HG03442 (cell line): ENCODE data around the gene NXN.

Experiments used
- ATAC-seq: cut with Tn5 transposase; IDR thresholded peaks from one replicate; pipeline ENCODE4 v1.9.1; 2021; ENCODE audit warnings: mild to moderate bottlenecking, moderate library complexity; ENCODE audit not compliant: unreplicated experiment

The NXN gene

DNA sequence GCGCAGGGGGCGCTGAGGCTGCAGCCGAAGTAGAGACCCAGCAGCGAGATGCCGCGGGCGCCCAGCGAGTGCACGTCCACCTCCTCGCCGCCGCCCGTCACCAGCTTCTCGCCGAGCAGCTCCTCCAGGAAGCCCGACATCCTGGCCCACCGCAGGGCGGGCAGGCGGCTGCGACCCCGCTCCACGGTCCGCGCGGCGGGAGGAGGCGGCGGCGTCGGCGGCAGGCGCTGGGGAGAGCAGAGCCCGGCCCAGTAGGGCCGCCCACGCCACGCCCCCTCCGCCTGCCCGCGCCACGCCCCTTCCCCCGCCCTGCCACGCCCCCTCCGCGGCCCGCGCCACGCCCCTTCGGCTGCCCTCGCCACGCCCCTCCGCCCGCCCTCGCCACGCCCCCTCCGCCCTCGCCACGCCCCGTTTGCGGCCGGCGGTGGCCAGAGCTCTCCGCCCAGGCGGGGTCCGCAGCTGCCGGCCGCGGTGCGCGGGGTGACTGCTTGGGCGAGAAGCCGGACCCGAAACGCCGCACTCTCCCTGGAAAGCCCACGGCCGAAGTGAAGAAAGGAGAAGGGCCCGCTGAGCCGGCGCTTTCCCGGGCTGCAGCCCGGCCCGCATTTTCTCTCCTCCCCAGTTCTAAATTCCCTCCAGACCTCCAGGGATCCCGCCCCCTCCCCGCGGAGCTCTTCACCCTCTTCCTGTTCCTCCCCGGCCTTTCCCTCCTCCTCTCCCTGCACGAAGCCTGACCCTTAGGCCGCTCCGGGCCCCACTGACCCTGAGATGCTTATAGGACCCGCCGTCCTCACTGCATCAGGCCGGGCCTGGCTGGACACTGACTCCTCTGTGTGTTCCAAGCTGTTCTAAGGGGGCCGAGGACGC lies at the start of gene NXN:
Gene NXN, minus strand, starts transcription at position 238 of the 867 bp plus-strand sequence.
- peak; percentile 52 for ATAC-seq

DNA sequence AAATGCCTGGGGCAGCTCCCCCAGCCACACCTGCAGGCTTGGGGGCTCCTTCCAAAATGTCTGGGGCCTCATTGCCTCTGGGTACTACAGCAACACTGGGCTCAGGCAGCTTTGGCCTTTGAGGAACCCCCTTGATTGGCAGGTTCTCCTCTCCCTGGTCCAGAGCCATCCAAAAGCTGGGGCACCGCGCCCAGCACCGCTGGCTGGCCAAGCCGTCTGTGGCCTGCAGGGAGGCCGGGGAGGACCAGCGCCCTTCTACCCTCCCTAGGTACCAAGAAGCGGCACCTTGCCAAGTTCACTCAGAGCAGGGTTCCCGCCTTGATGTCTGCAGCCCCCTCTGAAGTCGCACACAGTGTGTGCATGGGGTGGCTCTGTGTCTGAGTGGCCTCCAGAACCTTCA lies 47.5 kb upstream of the NXN start:
- ATAC-seq: no peak

DNA sequence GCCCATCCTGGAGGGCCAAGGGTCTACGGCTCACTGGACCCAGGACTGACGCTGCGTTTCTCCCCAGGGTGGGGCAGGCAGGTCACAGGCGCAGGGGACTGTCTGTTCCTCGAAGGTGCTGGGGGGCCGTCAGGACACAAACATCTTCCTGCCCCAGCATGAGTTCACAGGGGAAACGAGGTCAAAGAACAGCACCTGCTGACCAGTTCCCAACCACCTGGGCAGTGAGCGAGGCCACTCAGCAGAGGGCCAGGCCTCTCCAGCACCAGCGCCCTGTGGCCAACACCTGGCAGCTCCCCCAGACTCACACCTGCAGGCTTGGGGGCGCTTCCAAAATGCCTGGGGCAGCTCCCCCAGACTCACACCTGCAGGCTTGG lies 47.0 kb upstream of the NXN start:
- no peak for ATAC-seq

DNA sequence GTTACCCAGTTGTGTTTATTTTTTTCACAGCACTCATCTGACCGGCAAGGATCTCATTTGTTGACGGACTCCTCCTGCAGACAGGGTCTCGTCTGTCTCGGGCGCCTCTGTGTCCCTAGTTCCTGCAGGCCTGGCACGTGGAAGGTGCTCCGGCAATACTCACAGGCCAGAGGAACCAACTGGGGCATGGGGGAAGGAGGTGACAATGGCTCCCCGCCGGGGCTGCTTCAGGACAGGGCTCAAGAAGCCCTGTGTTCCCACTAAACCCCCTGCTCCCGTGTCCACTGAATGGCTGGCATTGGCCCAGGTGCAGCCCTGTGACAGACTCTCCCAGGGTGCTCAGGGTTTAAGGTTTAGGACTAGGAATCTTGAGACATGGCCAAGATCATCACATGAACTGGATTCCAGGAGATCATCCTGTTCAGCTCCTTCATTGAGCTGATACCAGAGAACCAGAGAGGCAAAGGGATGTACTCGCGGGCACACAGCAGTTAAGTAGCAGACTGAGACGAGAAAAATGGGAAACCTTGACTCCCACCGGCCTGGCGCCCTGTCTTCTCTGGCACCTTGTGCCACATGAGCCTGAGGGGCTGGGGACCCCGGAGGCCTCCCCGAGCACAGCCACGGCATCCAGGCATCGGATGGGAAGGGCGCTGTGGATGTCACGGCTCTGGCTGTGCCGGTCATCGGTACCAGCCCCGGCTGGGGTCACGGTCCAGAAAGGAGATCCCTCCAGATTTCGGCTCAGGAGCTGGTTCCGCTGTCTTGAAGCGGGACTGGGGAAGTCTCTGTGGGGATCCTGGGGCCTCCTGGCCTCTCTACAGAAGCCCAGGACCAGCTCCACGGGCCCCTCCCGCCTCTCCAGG lies 46.4 kb upstream of the NXN start:
- ATAC-seq: no peak

DNA sequence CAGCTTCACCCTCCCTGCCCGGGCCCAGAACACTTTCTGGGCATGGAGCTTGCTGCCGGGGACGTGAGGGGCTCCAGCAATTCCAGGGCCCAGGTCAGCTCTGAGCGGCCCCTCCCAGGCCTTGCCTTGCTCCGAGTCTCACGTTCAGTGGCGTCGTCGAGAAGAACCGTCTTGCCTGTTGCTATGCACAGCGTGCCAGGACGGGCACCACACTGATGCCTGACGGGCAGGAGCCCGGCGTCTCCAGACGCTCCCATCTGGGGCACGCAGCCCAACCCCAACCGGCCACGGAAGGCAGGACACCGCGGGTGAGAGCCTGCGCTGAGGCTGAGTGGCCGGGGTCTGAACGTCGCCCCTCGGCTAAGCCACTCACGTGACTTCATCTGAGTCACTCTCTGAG lies 44.5 kb upstream of the NXN start:
- ATAC-seq: no peak

DNA sequence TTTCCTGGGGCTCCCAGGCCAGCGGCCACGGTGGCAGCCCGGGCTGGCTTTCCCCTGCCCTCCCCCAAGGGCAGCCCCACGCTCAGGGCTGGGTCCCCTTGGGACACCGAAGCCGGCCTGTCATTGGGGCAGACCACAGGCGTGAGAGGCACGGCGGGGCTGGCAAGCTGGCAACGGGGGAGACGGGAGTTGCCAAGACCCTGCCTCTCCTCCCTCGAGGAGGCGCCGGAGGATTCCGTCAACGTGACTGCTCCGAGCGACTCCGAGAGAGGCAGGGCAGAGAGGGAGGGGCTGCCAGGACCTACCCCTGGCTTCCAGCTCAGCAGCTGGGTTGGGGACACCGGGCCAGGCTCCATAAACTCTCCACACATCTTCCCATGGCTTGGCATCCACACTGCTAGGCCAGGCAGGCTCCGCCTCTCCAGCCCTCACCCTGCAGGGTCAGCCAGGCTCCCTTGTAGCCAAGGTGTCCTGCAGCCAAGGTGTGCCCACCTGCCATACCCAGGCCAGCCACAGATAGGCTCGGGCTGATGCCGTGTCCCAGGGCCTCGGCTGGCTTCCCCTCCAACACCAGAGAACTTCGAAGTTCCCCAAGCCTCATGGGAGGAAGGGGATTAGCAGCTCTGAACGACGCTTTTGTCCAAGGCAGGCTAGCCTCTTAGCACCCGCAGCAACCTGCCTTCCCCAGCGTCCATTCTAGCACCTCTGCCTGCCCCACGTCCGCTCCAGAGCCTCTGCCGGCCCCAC lies 42.9 kb upstream of the NXN start:
- ATAC-seq: no peak

DNA sequence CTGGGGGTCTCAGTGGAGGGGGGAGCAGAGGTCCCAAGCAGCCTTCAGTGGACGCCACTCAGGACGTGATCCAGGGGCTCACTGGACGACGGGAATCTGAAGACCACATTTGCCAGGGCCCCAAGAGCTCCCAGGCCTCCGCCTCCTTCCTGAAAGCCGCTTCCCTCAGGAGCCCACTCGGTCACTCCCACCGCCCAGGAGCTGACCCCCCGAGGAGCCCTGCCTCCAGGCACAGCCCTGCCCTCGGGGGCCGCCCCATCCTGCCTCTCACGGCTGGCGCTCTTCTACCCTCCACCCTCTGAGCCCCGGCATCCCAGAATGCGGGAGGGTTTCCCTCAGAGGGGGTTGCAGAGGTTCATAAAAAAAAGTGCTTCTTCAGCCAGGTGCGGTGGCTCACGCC lies 41.6 kb upstream of the NXN start:
- ATAC-seq: no peak

DNA sequence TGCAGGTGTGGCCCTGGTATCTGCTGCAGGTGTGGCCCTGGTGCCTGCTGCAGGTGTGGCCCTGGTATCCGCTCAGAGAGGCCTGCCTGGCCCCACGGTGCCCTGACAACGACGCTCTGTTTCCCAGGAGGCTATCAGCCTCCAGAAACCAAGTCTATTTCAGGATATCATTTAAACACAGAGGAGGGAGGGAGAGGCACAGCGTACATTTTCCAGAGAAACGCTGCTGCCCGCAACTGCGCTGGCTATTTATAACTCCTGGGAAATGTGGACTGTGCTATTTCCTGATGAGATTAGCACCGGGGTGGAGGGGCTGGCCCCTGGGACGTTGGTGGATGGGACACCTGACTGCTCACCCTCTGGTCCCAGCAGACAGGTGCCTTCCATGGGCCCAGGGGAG lies 39.9 kb upstream of the NXN start:
- ATAC-seq: no peak

DNA sequence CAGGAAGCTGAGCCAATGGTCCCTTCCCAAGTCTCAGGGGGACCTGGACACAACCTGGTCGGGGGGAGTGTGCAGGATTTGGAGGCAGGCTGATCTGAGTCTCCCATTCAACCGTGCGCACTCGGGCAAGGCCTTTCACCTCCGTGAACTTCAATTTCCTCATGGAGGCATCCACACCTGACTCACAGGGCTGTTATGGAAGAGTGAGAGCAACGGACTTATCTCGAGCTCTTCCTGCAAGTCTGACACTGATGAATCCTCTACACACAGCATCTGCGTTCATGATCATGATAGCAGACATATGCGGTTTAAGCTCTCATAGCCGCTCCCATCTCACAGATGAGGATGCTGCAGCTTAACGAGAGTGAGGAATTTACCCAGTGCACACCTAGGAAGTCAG lies 39.0 kb upstream of the NXN start:
- no peak for ATAC-seq

DNA sequence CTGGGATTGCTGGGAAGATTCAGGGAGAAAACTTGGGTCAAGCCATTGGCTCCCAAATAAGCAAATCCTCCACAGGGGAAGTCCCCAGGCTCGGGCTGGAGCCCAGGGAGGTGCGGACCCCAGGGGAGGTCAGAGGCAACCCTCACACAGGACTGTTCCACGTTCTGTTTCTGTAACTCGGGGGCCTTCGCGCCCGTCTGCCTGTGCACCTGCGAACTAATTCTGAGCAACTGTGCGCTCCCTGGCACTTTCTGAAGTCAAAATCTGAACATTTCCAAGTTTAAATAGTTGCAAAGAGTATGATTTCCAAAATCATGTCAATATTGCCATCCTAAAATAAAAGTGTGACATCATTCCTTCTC lies 34.1 kb upstream of the NXN start:
- ATAC-seq: no peak

DNA sequence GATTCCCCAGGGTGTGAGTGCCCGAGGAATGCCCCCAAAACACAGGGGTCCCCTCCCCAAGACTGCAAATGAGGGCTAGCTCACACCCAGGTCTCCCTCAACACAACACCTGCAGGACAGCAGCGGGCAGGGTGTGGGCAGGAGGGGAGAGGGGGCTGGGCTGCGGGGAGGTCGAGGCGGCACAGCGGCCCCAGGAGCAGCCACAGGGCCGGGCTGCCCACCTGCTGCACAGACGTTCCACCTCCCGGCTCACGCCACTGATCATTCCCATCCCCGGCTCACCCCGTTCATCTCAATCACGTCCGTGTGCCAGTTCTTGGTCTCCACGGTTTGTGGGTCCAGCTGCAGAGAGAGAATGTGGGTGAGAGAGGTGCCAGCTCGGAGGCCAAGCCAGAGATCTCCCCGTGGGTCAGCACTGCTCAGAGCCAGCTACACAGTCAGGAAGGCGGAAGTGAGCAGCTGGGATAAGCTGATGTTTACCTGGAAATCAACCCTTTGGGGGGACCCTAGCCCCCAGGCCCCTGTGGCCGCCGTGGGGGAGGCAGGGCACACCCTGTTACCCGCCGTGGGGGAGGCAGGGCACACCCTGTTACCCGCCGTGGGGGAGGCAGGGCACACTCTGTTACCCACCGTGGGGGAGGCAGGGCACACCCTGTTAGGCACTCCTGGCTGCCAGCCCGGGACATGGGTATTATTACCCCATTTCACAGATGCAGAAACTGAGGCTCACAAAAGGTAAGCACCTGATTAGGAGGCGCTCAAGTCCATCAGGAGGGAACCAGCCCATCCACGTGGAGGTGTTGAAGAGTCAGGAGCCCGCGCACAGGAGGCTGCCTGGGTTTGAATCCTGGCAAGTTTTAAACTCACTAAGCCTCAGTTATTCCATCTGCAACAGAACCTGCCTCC lies 33.5 kb upstream of the NXN start:
- ATAC-seq: no peak

DNA sequence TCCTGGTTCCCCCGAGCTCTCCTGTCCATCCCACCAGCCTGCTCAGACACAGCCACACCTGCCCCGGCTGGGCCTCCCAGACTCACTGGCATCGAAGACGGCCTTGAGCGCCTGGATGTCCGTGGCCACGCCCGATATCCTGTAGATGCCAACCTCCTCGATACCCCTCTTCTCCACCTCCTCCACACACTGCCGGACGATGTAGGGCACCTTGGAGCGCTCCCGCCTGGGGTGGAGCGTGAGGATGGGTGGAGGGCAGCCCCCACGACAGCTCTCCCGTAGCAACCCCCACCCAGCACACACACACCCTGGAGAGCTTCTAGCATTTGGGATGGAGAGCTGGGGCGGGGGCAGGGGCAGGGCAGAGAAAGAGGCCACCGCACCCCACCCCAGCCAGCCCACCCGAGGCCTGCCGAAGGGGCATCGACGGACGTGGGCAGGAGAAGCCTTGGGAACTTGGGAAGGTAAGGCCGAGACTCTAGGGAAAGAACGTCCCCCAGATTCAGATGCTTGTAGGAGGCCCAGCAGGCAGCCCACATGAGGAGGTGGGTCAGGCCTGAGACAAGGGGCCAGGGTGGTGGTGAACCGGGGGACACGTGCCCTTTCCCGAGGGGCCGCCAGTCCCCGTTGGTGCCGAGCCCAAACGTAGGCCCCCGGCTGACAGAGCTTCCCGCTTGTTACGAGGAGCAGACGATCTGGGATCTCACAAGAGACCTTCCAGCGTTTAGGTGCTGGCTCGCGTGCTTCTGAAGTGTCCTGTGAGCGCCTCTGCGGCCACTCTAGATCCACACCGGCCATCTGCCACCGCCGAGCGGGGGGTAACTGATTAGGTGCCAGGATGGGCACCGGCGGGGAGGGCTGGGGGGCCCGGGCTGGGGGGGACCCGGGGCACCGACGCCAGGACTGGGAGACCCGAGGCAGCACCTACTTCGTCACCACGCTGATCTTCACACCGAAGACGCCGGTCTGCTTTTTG lies 32.5 kb upstream of the NXN start:
- ATAC-seq: no peak

DNA sequence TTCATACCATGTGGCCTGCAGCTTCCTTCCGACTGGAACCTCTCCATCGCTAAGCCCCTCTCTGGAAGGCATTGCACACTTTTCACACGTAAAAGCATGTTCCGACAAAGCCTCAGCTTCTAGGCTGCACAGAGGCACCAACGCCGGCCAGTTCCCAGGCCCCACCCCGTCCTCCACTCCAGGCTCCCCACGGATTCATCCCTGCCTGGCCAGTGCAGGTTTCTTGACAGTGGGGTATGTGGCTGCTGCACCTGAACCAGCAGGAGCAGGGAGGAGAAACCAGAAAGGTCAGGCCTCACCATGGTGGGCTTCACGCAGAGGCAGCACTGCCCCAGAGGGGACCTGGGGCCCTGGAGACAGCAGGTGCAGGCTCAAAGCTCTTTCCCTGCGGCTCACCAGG lies 31.6 kb upstream of the NXN start:
- no peak for ATAC-seq

DNA sequence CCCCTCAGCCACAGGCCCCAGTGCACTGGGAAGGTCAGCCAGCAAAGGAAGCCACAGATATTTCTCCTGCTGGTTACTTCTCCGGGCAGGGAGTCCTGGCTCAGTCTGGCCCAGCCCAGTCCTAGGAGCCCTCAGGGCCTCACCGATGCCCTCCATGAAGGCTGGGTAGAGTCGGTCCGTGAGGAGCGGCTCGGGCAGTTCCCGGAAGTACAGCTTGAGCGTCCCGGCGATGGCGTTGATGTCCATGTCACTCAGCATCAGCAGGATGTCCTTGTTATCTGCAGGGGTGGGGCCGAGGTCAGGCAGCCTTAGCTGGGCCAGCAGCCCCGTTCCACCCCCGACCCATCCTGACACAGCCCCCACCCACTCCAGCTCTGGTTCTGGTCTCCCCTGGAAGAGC lies 31.0 kb upstream of the NXN start:
- no peak for ATAC-seq

DNA sequence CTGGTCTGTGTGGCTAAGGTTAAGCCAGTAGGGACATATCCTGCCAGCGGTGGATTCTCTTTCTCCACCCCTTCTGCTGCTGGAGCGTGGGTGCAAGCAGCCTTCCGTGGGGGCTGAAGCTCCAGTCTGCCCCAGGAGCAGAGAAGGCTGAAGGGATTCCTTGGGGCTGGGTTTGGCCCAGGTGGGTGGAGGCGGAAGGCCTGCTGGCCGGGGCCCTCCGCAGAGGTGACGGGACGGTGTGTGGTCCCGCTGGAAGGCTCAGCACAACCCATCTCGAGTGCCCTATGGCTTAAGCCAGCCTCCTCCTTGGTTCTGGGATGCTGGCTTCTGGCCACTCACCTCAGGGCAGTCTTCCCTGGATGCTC lies 30.5 kb upstream of the NXN start:
- ATAC-seq: no peak

DNA sequence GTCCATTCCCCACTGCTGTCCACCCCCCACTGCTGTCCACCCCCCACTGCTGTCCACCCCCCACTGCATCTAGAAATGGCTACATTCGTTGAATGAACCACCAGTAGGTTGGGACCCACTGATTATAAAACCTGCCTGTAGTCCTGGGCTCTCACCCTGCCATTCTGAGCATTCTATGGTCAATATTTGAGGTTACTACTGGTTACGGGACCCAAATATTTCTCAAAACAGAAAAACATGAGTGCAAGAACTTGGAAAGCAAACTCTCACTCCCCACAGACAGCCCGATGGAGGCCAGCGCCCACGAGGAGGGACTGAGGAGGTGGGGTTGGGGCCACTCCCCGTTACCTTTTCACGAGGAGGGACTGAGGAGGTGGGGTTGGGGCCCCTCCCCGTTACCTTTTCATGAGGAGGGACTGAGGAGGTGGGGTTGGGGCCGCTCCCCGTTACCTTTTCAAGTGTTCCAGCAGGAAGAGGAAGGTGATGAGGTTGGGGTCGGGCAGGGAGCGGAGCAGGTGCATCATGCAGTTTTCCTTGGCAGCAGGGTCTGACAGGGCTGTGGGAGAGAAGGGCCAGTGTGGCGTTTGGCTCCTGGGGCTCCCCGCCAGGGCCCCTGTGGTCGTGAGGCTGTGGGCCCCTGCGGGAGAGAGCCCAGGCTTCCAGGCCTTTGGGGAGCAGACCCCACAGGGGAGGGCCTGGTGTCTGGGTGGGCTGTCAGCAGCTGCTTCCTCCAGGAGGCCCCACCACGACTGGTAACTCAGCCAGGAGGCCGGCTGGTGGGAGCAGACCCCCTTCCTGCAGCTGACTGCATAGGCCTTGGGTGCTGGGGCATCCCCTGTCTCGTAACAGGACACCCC lies 29.9 kb upstream of the NXN start:
- ATAC-seq: no peak

DNA sequence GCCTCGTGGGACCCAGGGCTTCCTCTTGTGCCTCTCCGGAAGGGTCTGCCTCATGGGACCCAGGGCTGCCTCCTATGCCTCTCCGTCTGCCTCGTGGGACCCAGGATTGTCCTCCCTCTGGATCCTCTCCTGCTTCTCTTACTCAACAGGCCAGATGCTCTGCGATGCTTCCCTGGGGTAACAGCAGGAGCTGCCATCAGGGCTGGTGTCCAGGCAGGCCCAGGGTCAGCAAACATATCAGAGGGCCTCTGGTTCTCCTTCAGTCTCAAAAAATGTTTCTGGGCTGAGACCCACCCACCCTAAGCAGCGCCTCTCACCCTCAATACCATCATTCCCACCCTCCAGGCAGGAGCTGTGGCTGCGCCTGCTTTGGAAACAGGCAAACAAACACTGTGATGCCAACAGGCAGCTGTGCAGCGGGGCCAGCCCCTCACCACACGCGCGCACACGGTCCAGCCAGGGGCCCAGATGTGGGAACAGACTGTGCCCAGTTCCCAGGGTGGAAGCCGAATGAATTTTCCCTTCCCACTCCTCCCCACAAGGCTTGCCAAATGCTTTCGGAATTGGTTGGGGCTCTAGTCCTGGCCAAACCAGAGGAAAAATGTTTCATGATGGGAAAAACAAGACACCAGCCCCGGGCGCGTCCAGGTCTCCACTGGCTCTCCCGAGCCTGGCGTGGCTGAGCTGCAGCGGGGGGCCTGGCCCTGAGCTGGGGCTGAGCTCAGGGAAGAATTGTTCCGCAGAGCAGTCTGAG lies 28.6 kb upstream of the NXN start:
- no peak for ATAC-seq
